Endothelial cell of umbilical vein (primary cell): ENCODE data around the gene PLAAT3. TPM values are rescaled to one million over a fixed set of nuclear protein-coding genes. Genes with fewer than 3 reads are reported as not detected.

Experiments
- BruUV-seq: library from RNA; stranded (reverse); fragments of 400-500 nt; replicated peaks from 2 replicates; lab custom pipeline; 2021; lab: Mats Ljungman, UMichigan
- CTCF ChIA-PET: fragments of 300-600, 350-600 bp; sonication (Branson Sonifier 250); formaldehyde crosslinking; loops from one replicate; lab custom pipeline; 2021; ENCODE audit warnings: antibody characterized with exemption, inconsistent platforms; lab: Charles Lee
- POLR2A ChIA-PET: fragments of 300-600, 350-600 bp; sonication (Branson Sonifier 250); formaldehyde crosslinking; loops from one replicate; lab custom pipeline; 2021; ENCODE audit warnings: antibody characterized with exemption, inconsistent platforms; lab: Charles Lee
- DNase-seq: peaks from one replicate; pipeline ENCODE4 v3.0.0-alpha.2; 2011; ENCODE audit warnings: low read depth, low spot score
- FAIRE-seq: peaks from 2 replicates; lab custom pipeline; 2011; peaks lifted over from hg19 to GRCh38; lab: Jason Lieb, UNC
- H2AFZ ChIP-seq: 2 replicates; pipeline ENCODE4 v1.6.0; 2012; ENCODE audit warnings: low read depth, low read length, control low read depth, inconsistent platforms
- H3K27ac ChIP-seq: 2 replicates; pipeline ENCODE4 v1.5.1; 2011; ENCODE audit warnings: low read depth, mild to moderate bottlenecking, control low read depth, low read length, moderate library complexity; ENCODE audit not compliant: insufficient read depth
- H3K27me3 ChIP-seq, 2 experiments: 2 replicates each; pipeline versions ENCODE4 v1.6.0 to v1.6.1; 2011; ENCODE audit warnings: low read length in 2 of 2, mixed read lengths in 1 of 2; ENCODE audit not compliant: control insufficient read depth in 2 of 2, insufficient read depth in 2 of 2
- H3K36me3 ChIP-seq, 2 experiments: 2 replicates in 1 of 2; 3 replicates in 1 of 2; pipeline ENCODE4 v1.5.1; 2011; ENCODE audit warnings: low read length in 2 of 2, mild to moderate bottlenecking in 1 of 2, moderate library complexity in 1 of 2; ENCODE audit not compliant: control insufficient read depth in 2 of 2, insufficient read depth in 2 of 2; ENCODE audit errors: extremely low read depth in 1 of 2
- H3K4me1 ChIP-seq: 3 replicates; pipeline ENCODE4 v1.5.1; 2011; ENCODE audit warnings: mild to moderate bottlenecking, low read length; ENCODE audit not compliant: control insufficient read depth, insufficient read depth; ENCODE audit errors: extremely low read depth
- H3K4me2 ChIP-seq: 2 replicates; pipeline ENCODE4 v1.6.1; 2011; ENCODE audit warnings: low read length, control low read depth, mixed read lengths; ENCODE audit not compliant: insufficient read depth
- H3K4me3 ChIP-seq, 3 experiments: fragments of 200-600 bp in 1 of 3; sonication (generic), shearing (Covaris generic) in 1 of 3; replicated peaks in 1 of 3; 2 replicates each; pipeline ENCODE4 v1.5.1; 2011 to 2016; ENCODE audit warnings: control low read depth in 3 of 3, low read length in 3 of 3, mild to moderate bottlenecking in 2 of 3, inconsistent platforms in 1 of 3, low read depth in 1 of 3, moderate library complexity in 1 of 3; ENCODE audit not compliant: insufficient read depth in 1 of 3
- H3K79me2 ChIP-seq: 2 replicates; pipeline ENCODE4 v1.6.0; 2012; ENCODE audit warnings: low read length, inconsistent platforms; ENCODE audit not compliant: control insufficient read depth, insufficient read depth
- H3K9ac ChIP-seq: replicated peaks from 2 replicates; pipeline ENCODE3; 2011; ENCODE audit warnings: low read length, control low read depth; ENCODE audit not compliant: insufficient read depth; ENCODE audit errors: extremely low read depth
- H3K9me1 ChIP-seq: replicated peaks from 3 replicates; pipeline ENCODE4 v1.6.0; 2011; ENCODE audit warnings: mild to moderate bottlenecking, low read length; ENCODE audit not compliant: control insufficient read depth, insufficient read depth; ENCODE audit errors: extremely low read depth
- H3K9me3 ChIP-seq: replicated peaks from 2 replicates; pipeline ENCODE4 v1.5.1; 2012; ENCODE audit warnings: low read length, inconsistent platforms; ENCODE audit not compliant: control insufficient read depth, insufficient read depth
- H4K20me1 ChIP-seq: replicated peaks from 2 replicates; pipeline ENCODE3; 2011; ENCODE audit warnings: mild to moderate bottlenecking, low read length; ENCODE audit not compliant: control insufficient read depth, insufficient read depth; ENCODE audit errors: extremely low read depth
- EZH2 ChIP-seq: IDR thresholded peaks from 2 replicates; pipeline ENCODE4 v1.6.1; 2012; ENCODE audit warnings: borderline replicate concordance, low read depth, mild to moderate bottlenecking, moderate library complexity, low read length, inconsistent platforms; ENCODE audit not compliant: severe bottlenecking
- FOS ChIP-seq: IDR thresholded peaks from 2 replicates; pipeline ENCODE4 v1.6.1; 2011; ENCODE audit warnings: mild to moderate bottlenecking, low read length, moderate library complexity, borderline replicate concordance; ENCODE audit not compliant: insufficient read depth
- GATA2 ChIP-seq: IDR thresholded peaks from 2 replicates; pipeline ENCODE4 v1.7.0; 2011; ENCODE audit warnings: low read depth, mild to moderate bottlenecking, moderate library complexity, mixed read lengths, low read length; ENCODE audit not compliant: insufficient read length, insufficient read depth
- JUN ChIP-seq: IDR thresholded peaks from 2 replicates; pipeline ENCODE4 v1.6.1; 2011; ENCODE audit warnings: borderline replicate concordance, low read depth; ENCODE audit not compliant: insufficient read length, insufficient read depth
- MAX ChIP-seq: IDR thresholded peaks from 2 replicates; pipeline ENCODE4 v1.6.1; 2011; ENCODE audit not compliant: insufficient read depth, insufficient read length
- MYC ChIP-seq: IDR thresholded peaks from one replicate; pipeline ENCODE4 v1.6.1; 2011; ENCODE audit warnings: mild to moderate bottlenecking, low read depth, low read length
- POLR2A ChIP-seq: IDR thresholded peaks from 2 replicates; pipeline ENCODE4 v1.6.1; 2012; ENCODE audit warnings: low read depth, mild to moderate bottlenecking, control low read depth, low read length
- POLR2AphosphoS5 ChIP-seq: IDR thresholded peaks from 2 replicates; pipeline ENCODE4 v1.6.1; 2012; ENCODE audit warnings: low read depth, mild to moderate bottlenecking, control low read depth, low read length, moderate library complexity; ENCODE audit not compliant: insufficient read depth
- dilution Hi-C: fragments of 300-500 bp; cut with MboI; formaldehyde crosslinking; loops from one replicate; pipeline ENCODE4 v1.15.0; 2019; ENCODE audit warnings: low sequenced_read_pairs; ENCODE audit not compliant: extremely low pct_ligation_motif_present
- intact Hi-C: fragments of 100-400 bp; cut with micrococcal nuclease; formaldehyde crosslinking; loops from one replicate; pipeline ENCODE4 v1.10.0; 2022
- polyA plus RNA-seq, 4 experiments: library from polyadenylated mRNA; depleted of rRNA in 3 of 4; stranded (reverse) in 3 of 4; unstranded in 1 of 4; fragments of >200 nt; gene quantifications; 2 replicates each; pipeline versions ENCODE4 v1.2.1 to v1.2.3, GENCODE V29; 2011 to 2012; ENCODE audit warnings: missing spikeins in 1 of 4
- total RNA-seq: library from RNA; stranded (reverse); gene quantifications from 2 replicates; pipeline ENCODE4 v1.2.3, GENCODE V29; 2021
- TF ChIP-seq, protein P1 (sequence below), 2 donors: IDR thresholded peaks; 1 replicate in 1 of 2; 2 replicates in 1 of 2; pipeline ENCODE4 v1.5.1; 2011; ENCODE audit warnings: low read length in 2 of 2, mild to moderate bottlenecking in 2 of 2, moderate library complexity in 2 of 2, control low read depth in 1 of 2, inconsistent platforms in 1 of 2, low read depth in 1 of 2; ENCODE audit not compliant: insufficient read depth in 1 of 2; ENCODE audit errors: extremely low read depth in 1 of 2

The PLAAT3 gene
- total and polyA plus RNA-seq, 2 donors (not counting 3 experiments of a cell fraction or from before 2014, with no cell fraction given) = 22.8 to 40.2 TPM

GRCh38 chr11:63595296-63595695 lies 18.9 kb downstream of the PLAAT3 start:
- ChIA-PET POLR2A (no interaction called here), CTCF (no interaction called here)
- no peak overlapping the region for H3K4me2 ChIP-seq
- DNase-seq (no peak), FAIRE-seq (no peak)
- H2AFZ ChIP-seq = no peak overlapping the region
- H3K4me3 ChIP-seq = no peak overlapping the region
- no peaks in the 10 kb centered on the region for H3K9me3 ChIP-seq
- H3K4me1 ChIP-seq = no peaks in the 10 kb centered on the region
- H3K27ac ChIP-seq = no peak overlapping the region
- intact Hi-C loops (no loop called here), dilution Hi-C loops (no loop called here)
- H3K36me3 ChIP-seq = no peaks in the 10 kb centered on the region
- TF ChIP-seq GATA2 (no peak), FOS (no peak), MYC (no peak), JUN (no peak), MAX (no peak), EZH2 (no peak), POLR2A (no peak), POLR2AphosphoS5 (no peak)
- TF ChIP-seq, protein P1, sequence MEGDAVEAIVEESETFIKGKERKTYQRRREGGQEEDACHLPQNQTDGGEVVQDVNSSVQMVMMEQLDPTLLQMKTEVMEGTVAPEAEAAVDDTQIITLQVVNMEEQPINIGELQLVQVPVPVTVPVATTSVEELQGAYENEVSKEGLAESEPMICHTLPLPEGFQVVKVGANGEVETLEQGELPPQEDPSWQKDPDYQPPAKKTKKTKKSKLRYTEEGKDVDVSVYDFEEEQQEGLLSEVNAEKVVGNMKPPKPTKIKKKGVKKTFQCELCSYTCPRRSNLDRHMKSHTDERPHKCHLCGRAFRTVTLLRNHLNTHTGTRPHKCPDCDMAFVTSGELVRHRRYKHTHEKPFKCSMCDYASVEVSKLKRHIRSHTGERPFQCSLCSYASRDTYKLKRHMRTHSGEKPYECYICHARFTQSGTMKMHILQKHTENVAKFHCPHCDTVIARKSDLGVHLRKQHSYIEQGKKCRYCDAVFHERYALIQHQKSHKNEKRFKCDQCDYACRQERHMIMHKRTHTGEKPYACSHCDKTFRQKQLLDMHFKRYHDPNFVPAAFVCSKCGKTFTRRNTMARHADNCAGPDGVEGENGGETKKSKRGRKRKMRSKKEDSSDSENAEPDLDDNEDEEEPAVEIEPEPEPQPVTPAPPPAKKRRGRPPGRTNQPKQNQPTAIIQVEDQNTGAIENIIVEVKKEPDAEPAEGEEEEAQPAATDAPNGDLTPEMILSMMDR (IDR thresholded peaks at IDR 0.05; ENCODE audit: extremely low read depth in 1 of 2, insufficient read depth in 1 of 2, low read depth in 1 of 2, low read length in 2 of 2) = no peak
- H3K27me3 ChIP-seq = no peaks in the 10 kb centered on the region
- no peaks in the 10 kb centered on the region for H4K20me1 ChIP-seq
- H3K9me1 ChIP-seq = no peaks in the 10 kb centered on the region
- BruUV-seq = no TSS peak
- H3K79me2 ChIP-seq = no peaks in the 10 kb centered on the region
- H3K9ac ChIP-seq = no peak overlapping the region
